IPS-18c (cell line): ENCODE results near the gene MTHFR.

ENCODE experiments used
- H3K4me3 ChIP-seq: 2 replicates; pipeline ENCODE4 v1.7.0; 2013; ENCODE audit warnings: low read depth, mild to moderate bottlenecking, low read length, moderate library complexity; ENCODE audit not compliant: insufficient read depth
- H3K9me3 ChIP-seq: one replicate; pipeline ENCODE4 v1.6.1; 2013; ENCODE audit warnings: mild to moderate bottlenecking, low read length, moderate library complexity; ENCODE audit not compliant: control insufficient read depth, insufficient read depth

Gene MTHFR

DNA sequence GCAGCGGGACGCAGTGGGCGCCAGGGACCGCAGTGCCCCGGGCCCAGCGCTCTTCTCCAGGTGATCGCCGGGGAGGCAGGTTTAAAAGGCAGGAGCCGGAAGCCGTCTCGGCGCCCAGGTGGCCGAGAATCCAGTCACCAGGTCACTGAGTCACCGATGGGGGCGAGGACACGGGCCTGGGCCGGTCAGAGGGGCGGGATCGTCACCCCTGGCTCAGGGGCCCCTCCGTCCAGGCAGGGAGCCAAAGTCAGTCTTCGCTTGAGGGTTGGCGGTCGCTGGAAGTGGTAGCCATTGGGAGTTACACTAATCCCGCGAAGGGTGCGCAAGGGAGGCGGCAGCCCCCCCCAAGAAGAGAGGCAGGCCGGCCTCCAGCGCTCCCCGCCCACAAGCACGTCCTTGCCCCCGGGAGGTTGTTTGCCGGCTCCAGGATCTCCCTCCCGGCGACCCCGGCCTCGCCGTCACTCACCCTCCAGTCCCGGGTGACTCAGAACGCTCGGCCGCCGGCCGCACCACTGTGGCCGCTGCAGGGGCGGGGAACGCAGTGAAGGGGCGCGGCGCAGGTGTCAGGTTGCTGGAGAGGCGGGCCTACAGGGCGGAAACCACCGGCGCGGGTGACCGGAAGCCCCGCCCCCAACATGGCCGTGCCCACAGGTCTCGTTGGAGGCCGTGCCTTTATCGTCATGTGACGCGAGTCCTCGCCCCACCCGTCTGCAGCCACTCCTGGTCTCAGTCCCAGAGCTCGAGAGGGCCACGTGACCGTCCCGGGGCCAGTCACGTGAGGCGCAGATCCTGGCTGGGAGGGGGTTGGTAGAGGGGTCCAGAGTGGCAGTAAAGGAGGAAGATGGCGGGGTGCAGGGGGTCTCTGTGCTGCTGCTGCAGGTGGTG is at the start of gene MTHFR, which contains the start of gene CLCN6:
TSS of gene MTHFR (minus strand) at position 543 of the 885 bp plus-strand sequence. CDS start 2,848 bp downstream, outside the sequence.
TSS of gene CLCN6 (plus strand) at position 770 of the 885 bp plus-strand sequence. CDS start at position 842, 72 bp downstream.
- Histone ChIP-seq H3K9me3 (peaks cover 2% of the 10 kb centered on the region), H3K4me3 (peak within 1 kb of the TSS; percentile 89)

DNA sequence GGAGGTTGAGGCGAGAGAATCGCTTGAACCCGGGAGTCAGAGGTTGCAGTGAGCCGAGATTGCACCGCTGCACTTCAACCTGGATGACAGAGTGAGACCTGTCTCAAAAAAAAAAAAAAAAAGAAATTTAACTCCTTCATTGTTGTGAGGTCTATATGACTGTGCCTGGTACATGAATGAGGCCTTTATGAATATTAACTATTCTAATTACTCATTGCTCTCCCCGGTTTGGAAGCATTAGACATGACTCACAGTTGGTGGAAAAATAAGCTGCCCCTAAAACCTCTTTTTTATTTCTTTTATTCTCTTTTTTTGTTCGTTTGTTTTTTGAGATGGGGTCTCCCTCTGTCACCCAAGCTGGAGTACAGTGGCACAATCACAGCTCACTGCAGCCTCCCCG is 49.7 kb upstream of the MTHFR start:
- no peak overlapping the region for H3K4me3 ChIP-seq

DNA sequence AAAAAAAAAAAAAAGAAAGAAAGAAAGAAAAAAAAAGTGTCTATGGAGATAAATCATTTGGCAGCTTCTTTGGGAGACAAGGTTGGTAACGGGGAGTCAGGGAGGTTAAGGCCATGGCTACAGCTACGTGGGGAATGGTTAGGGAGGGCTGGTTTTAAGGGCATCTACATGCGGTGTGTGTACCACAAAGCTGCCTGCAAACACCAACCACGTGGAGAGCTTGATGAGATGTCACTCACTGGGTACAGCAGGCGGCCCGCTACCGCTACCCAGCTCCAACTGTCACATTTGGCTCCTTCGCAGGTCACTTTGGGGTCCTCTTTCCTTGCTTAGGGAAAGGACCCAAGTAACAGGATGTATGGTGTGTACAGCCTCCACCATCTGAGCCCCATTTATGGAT is 48.8 kb upstream of the MTHFR start:
- Histone ChIP-seq H3K9me3 (no peaks in the 10 kb centered on the region), H3K4me3 (no peak overlapping the region)

More for the DNA sequence above, 49.7 kb upstream of the MTHFR start:
- no peaks in the 10 kb centered on the region for H3K9me3 ChIP-seq

DNA sequence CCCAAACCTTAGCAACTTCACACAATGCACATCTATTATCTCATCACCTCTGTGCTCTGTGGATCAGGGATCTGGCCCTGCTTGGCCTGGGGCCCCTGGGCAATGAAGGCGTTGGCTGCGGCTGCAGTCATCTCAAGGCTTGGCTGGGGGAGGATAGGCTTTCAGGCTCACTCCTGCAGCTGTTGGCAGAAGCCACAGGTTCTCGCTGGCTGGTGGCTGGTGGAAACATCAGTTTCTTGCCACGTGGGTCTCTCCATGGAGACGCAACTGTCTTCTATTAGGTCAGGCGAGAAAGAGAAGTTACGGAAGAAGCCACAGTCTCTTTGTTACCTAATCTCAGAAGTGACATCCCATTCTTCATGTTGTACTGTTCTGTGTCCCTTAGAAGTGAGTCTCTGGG is 45.4 kb upstream of the MTHFR start:
- no peak overlapping the region for H3K4me3 ChIP-seq

DNA sequence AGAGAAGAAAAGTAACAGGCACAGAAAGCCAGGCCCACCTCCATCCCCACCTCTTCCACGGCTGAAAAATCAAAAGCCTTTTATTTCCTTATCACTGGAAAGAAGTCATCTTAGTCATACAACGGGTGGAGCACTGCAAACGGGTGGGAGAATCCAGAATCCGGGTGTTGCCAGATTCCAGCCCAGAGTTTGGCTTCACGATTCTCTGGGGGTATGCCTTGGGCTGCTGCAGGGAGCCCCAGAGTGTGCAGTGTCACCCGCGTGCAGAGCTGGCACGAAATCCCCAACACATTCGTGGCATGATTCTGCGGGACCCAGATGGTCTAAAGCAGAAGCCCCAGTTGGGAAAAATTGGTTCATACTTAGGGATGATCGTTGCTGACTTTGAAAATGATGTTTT is 44.4 kb upstream of the MTHFR start:
- Histone ChIP-seq H3K9me3 (no peaks in the 10 kb centered on the region), H3K4me3 (no peak overlapping the region)

More for the DNA sequence above, 45.4 kb upstream of the MTHFR start:
- no peaks in the 10 kb centered on the region for H3K9me3 ChIP-seq

DNA sequence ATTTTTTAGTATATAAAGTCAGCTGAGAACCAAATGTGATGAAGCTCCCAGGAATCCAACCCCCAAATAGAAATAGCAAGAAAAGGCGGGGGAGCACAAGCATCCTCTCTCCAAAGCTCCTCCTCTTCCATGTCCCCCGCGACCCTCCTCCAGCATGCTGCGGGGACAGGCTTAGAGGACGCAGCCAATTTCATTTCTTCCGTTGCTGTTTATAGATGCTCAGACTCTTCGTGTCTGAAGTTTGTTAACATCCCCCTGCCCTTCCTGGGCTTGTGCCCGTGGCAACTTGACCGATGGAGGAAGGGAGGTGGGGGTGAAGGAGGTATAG is 42.6 kb upstream of the MTHFR start:
- no peak overlapping the region for H3K4me3 ChIP-seq
- no peaks in the 10 kb centered on the region for H3K9me3 ChIP-seq

DNA sequence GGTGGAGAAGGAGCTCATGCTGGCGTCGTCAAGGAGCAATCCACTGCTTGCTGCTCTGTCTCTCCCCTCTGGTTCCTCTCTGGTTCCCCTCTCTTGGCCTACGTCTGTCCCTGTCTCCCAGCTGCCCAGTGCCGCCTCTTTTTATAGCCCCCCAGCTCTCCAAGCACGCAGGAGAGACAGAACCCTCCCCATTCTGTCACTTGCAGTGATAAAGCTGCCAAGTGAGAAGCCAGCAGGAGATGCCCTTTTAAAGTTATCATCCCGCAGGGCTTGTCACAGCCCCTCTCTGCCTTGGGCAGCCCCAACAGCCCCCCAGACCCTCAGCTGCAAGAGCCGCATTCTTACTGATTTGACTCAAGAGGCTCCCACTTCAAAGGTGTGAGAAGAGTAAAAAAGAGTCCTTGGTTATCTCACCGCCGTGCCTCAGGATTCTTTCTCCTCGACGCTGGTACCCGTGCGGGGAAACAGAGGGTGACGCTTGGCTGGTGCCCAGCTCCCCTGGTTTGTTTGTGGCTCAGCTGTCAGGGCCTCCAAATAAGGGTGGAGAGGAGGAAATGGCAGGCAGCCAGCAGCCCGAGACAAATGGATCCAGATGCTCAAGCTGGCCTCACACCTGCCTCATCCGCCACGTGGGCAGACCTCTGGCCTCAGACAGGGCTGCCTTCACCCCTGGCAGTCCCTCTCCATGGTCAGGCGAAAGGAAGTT is 42.1 kb upstream of the MTHFR start, which contains the start of gene NPPA:
TSS of gene NPPA (minus strand) at position 117 of the 706 bp plus-strand sequence. CDS start at position 18, 99 bp downstream.
- Histone ChIP-seq H3K9me3 (no peaks in the 10 kb centered on the region), H3K4me3 (no peak within 1 kb of the TSS)

DNA sequence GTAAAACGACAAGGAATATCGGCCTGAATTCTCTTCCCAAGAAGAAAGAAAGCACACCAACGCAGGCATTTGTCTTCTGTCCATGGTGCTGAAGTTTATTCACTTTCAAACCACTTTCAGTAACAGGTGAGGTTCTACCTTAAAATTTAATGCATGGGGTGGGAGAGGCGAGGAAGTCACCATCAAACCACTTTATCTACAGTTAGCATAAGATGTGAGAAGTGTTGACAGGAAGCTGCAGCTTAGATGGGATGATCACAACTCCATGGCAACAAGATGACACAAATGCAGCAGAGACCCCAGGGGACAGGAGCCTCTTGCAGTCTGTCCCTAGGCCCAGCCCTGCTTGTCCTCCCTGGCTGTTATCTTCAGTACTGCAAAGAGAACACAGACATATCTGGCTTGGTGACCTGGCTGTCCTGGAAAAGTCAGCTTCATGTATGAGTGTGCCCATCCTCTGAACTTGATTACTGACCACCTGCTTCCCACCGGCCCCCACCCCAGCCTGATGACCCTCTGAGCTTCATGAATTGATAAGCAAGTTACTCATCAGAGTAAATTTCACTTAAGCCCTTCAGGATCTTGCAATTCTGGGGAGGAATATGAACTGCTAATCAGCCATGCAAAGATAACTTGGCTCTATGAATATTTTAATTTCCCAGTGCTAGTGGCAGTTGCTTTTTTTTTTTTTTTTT is 40.0 kb upstream of the MTHFR start:
- Histone ChIP-seq H3K4me3 (no peak overlapping the region), H3K9me3 (no peaks in the 10 kb centered on the region)

DNA sequence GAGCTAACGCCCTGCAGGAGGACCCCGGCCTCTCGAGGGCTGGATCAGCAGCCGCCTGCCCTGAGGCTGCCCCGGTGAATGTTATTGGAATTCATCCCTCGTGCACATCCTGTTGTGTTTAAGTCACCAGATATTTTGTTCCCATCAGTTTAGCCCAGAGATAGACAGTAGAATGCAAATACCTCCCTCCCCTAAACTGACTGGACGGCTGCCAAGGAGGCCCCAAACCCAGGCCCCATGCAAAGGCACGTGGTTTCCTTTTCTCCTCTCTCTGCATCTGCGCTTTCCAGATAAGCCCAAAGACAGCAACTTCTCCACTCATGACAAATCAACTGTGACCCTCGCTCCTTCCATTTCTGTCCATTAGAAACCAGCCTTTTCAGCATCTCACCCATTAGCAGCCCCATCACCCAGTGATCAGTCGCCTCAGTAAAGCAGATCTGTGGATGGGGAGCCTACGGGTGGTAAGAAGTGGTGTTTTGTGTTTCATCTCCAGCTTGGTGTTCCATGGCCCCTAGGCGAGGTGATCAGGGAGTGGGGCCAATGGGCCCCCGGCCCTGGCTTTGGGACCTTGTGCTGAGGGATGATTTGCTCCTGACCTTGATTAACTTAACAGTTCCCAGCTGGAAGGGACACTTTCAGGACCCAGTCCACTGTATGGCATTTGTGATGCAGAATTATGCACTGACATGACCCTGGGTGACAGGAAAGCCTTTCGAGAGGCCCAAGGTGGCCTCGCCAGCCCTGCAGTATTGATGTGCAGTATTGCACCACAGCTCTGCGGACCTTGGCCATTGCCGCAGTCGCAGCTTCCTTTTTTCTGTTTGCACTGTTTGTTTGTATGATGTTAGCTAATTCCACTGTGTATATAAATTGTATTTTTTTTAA is 36.6 kb upstream of the MTHFR start:
- no peak overlapping the region for H3K4me3 ChIP-seq
- H3K9me3 ChIP-seq = no peaks in the 10 kb centered on the region

DNA sequence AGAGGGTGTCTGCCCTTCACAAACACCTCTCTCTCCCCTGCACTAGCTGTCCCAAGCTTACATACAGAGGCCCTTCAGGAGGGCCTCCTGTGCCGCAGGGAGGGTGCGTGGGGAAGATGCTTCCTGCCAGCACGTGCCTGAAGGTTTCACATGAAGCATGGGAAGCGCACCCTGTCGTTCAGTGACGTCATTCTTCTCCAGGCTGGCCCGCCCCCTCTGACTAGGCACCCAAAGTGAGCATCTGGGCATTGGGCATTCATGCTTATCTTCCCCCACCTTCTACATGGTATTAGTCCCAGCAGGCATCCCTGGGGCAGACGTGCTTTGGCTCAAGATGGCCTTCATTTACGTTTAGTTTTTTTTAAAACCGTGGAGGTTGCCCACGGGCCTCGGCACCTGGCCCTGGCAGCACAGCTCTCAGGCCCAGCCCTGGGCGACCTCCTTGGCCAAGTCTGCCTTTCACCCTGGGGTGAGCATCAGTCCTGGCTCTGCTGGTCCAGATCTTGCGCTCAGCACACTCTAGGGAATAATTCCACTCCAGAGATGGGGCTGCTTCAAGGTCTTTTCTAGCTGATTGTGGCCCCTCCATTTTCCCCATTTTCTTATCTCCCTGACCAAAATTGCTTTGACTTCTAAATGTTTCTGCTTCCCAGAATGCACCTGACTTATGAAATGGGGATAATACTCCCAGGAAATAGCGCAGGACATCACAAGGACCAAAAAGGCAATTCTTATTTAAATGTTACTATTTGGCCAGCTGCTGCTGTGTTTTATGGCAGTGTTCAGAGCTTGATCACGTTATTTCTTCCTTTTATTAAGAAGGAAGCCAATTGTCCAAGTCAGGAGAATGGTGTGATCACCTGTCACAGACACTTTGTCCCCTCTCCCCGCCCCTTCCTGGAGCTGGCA is 35.7 kb upstream of the MTHFR start:
- H3K4me3 ChIP-seq = no peak overlapping the region

DNA sequence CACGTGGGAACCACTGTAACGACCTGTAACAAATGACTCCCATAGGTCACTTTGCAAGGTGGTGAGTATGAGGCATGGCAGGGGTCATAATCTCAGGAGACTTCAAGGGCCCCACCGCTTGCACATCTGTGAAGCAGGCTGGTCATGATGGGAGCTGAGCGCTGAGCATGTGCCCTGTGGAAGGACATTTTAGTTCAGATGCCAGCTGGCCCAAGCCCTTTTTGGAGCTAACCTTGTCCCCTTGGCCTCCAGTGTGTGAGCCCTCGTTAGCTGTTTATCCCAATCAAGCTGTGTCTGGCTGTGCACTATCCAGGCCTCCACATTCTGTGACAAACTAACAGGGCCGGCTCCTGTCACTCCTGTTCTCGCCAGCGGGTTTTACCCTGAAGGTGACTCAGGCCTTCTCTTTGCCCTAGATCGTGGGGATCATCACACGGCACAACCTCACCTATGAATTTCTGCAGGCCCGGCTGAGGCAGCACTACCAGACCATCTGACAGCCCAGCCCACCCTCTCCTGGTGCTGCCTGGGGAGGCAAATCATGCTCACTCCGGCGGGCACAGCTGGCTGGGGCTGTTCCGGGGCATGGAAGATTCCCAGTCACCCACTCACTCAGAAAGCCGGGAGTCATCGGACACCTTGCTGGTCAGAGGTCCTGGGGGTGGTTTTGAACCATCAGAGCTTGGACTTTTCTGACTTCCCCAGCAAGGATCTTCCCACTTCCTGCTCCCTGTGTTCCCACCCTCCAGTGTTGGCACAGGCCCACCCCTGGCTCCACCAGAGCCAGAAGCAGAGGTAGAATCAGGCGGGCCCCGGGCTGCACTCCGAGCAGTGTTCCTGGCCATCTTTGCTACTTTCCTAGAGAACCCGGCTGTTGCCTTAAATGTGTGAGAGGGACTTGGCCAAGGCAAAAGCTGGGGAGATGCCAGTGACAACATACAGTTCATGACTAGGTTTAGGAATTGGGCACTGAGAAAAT is 34.3 kb upstream of the MTHFR start:
- H3K4me3 ChIP-seq = no peak overlapping the region

More for the DNA sequence above, 35.7 kb upstream of the MTHFR start:
- H3K9me3 ChIP-seq = no peaks in the 10 kb centered on the region

DNA sequence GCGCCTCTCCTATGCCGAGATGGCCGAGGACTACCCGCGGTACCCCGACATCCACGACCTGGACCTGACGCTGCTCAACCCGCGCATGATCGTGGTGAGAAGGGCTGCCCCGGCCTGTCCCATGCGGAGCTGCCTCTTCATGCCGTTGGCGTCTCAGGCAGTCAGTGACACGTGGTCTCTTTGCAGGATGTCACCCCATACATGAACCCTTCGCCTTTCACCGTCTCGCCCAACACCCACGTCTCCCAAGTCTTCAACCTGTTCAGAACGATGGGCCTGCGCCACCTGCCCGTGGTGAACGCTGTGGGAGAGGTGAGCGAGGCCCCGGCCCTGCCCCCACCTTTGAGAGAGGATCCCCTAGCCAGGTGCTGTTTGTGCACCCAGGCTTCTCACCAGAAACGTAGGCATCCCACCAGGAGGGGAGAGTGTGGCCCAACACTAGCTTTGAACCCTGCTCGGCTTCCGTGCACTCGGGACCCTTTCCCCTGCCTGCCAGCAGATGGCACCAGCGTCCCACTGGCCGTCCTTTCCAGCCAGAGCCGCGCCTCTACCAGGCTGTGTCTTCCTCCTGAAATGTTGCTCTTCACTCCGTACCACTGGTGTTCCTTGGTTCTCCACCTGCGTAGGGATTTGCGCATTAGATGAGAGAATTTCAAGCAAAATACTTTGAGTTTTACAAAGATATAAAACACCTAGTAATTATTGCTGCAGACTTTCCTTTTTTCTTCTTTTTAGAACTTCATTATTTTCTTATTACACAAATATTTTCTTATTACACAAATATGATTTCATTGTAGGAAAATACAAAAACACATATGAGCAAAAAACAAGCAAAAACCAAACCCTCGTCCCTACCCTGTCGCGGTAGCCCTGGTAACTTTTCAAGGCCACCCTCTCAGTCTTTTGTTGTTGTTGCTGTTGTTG is 32.8 kb upstream of the MTHFR start:
- H3K9me3 ChIP-seq = no peaks in the 10 kb centered on the region

More for the DNA sequence above, 34.3 kb upstream of the MTHFR start:
- no peaks in the 10 kb centered on the region for H3K9me3 ChIP-seq

DNA sequence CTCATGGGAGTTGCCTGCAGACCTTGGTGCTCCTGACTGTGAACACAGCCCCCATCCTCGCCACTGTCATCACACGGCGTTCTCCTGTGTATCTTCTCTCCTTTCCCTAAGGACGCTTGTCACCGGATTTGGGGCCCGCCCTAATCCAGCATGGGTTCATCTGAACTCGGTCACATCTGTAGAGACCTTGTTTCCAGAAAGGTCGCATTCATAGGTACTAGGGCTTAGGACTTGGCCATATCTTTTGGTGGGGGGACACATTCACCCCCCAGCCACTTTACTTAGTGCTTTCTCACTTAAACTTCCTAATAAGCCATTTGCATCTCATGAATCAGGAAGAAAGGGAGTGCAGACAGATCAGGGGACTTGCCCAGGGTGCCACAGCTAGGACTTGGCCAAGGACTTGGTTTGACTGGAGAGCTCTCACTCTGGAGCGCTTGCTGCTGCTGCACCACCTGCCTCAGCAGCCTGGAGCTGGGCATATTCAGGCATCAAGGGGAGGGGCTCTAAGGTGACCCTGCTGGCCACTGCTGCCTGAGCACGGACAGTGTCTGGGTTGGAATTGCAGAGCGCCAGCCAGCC is 32.1 kb upstream of the MTHFR start:
- Histone ChIP-seq H3K9me3 (no peaks in the 10 kb centered on the region), H3K4me3 (no peak overlapping the region)

More for the DNA sequence above, 32.8 kb upstream of the MTHFR start:
- no peak overlapping the region for H3K4me3 ChIP-seq
